HG03196 (cell line): ENCODE measurements around the gene RAB3A.

Experiments
- ATAC-seq: cut with Tn5 transposase; IDR thresholded peaks from one replicate; pipeline ENCODE4 v1.9.1; 2021; ENCODE audit not compliant: unreplicated experiment

Gene RAB3A

DNA sequence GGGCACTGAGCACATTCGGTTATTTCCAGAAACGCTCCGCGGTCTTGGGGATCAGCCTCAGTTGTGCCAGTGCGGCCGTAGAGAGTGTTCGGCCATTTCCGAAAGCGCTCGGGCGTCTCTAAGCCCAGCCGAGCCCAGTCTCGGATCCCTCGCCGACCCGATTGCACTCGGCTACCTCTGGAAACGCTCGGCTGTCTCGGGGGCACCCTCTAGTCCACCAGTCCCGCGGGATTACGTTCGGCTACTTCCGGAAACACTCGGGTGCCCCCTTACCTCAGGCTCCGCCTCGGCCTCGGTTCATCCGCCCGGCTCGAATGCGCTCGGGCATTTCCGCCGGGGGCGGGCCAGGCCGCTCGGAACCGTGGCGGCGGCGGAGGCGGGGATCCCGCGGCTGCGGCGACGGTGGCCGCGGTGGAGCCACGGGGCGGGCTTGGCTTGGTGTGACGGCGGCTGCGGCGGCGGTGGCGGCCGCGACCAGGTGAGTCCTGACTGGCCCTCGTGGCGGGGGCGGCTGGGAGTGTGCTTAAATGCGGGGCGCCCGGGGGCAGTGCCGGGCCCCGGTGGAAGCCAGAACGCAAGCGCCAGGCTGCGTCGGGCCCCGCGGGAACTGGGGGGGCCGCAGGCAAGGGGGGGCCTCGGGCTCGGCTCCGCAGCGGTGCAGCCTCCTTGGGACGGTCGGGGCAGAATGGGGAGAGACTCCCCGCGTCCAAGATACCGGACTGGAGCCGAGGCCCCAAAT is 50.9 kb downstream of the RAB3A start, which contains the start of gene PIK3R2:
PIK3R2 (plus strand) TSS at position 347 of the 739 bp plus-strand sequence. CDS start 2,717 bp downstream, outside the sequence.
- peak; percentile 72 for ATAC-seq

- ATAC-seq, result peak; percentile 54
These were observed 51.4 kb downstream of the RAB3A start for GRCh38 chr19:18152442-18152816.

- no peak for ATAC-seq
These were observed 52.8 kb downstream of the RAB3A start for GRCh38 chr19:18150776-18151624.

DNA sequence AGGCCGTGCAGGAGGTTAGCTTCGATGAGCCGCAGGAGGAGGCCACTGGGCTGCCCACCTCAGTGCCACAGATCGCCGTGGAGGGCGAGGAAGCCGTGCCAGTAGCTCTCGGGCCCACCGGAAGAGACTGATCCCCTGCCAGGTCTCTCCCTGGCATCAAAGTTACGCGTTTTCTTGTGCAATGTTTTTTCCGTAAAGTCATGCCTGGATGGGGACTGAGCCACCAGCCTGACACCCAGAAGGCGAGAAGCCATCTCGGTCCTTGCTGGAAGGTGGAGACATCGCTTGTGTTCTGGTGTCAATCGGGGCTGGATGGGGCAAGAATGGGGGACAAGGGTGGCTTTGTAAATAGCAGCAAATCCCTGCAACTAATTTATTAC is 54.3 kb downstream of the RAB3A start:
- ATAC-seq, result no peak

DNA sequence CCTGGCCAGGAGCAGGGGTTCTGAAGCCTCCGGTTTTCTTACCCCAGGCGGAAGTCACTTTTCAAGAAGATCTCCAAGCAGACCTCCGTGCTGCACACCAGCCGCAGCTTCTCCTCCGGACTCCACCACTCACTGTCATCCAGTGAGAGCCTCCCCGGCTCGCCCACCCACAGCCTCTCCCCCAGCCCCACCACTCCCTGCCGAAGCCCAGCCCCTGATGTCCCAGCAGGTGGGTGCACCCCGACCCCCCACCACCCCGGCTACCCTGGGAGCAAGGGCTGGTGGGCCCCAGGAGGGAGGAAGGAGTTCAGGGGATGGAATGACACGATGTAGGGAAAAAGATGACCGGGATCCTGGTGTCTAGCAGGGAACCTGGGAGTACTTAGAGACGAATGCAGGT is 56.4 kb downstream of the RAB3A start:
- ATAC-seq, result no peak
